SH-SY5Y (cell line): Measurements from ENCODE around the gene HECTD4.

Source experiments
- GATA2 ChIP-seq: IDR thresholded peaks from 2 replicates; pipeline ENCODE4 v1.6.1; 2011; ENCODE audit warnings: mild to moderate bottlenecking, low read depth, low read length
- GATA3 ChIP-seq: IDR thresholded peaks from 2 replicates; pipeline ENCODE4 v1.6.1; 2011; ENCODE audit warnings: low read depth, mild to moderate bottlenecking, low read length, moderate library complexity

DNA sequence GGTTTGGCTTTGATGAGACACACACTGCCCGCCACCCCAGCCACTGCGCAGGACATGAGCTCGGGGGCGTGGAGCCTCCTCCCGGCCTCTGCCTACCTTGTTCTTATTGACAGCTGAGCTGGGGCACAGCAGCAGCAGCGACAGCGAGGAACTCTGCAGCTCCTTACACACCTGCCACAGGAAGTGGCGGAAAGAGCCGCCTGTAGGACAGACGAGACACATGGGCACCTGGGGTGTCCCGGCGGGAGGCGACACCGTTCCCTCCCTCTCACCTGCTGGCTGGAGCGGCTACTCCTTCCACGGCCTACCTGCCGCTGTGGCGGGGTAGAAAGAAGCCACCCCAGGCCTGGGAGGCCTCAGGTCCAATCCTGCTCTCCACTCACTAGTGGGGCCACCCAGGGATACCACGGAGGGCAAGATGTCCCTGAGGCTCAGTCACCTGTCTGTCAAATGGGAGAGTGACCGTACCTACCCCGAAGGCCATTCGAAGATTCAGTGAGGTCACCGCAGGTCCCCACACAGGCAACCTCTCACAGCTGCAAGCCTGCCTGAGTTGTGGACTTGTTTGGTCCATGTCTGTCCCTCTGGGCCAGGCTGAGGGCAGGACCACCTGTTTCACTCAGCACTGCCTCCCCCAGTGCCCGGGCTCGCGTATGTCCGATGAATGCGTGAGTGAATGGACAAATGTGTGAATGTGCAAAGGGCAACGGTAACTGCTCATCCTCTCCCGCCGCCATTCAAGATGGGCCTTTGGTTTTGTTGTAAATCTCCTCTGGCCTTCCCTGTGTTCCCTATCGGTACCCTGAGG, 214.3 kb downstream of the HECTD4 start:
- TF ChIP-seq GATA3 (no peak), GATA2 (no peak)
